Measurements from ENCODE around the gene ZNF423. TPM values are rescaled to one million over a fixed set of nuclear protein-coding genes. Genes with fewer than 3 reads are reported as not detected.

Gene ZNF423
- total and polyA plus RNA-seq, 2 experiments from 2014 or later = 0.43 to 0.49 TPM

DNA sequence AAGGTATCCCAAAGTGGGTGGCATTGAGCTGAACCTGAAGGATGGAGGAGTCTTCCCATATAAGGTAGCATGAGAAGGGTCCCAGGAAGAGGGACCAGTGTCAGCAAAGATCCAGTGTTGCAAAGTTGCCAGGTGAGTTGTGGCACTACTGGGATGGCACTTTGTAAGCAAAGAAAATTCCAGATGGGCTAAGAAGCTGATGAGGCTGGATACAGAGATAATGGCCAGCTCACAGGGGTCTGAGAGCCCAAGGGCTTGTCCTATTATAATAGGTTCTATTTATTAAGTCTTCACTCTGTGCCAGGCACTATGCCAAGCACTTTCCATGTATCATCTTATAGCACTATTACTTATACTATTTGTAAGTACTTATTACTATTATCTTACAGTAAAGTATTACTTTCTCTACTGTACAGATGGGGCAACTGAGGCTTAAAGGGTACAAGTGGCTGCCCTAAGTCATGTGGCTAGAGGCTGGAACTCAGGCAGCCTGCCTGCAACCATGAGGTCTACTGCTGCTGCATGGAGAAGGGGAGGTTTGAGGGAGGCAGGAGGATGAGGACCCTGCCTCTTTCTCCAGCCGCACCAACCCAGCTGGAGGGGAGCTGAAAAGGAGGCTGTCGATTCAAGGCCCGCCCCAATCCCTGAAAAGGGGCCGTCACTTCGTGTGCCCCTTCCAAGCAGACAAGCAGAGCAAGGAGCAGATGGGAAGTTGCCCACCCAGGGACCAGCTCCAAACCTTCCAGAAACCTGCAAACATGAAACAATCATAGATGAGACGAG lies 395.8 kb downstream of the ZNF423 start:
- Histone ChIP-seq H4K20me1 (ENCODE audit: insufficient read depth) (no peaks in the 10 kb centered on the region), H3K27me3 (replicated peaks; ENCODE audit: insufficient read depth) (peaks cover 5% of the 10 kb centered on the region), H3K4me3 (no peak overlapping the region), H3K36me3 (ENCODE audit: low read depth) (no peaks in the 10 kb centered on the region), H3K27ac (no peak overlapping the region), H3F3A (ENCODE audit: insufficient read depth) (no peaks in the 10 kb centered on the region), H3K4me2 (ENCODE audit: unreplicated experiment) (no peak overlapping the region), H3K4me1 (ENCODE audit: insufficient read depth) (no peaks in the 10 kb centered on the region), H3K9ac (no peak overlapping the region), H3K79me2 (ENCODE audit: insufficient read depth) (no peaks in the 10 kb centered on the region), H3K9me3 (ENCODE audit: low read depth) (no peaks in the 10 kb centered on the region), H3K9me2 (ENCODE audit: insufficient read depth) (no peaks in the 10 kb centered on the region), H2AFZ (no peak overlapping the region)
- DNase-seq = no peak
- no peak for TF ChIP-seq EZH2phosphoT487 (IDR thresholded peaks at IDR 0.05; ENCODE audit: insufficient read depth, low read depth)
- WGBS, 2 experiments (ENCODE audit: low coverage in 1 of 2, low lambda C conversion rate in 2 of 2, missing lambda C conversion rate in 2 of 2) = 27 to 35% methylated on average over 6 of the region's 6 CpGs
- in situ Hi-C loops (cut with MboI) = no loop called here

DNA sequence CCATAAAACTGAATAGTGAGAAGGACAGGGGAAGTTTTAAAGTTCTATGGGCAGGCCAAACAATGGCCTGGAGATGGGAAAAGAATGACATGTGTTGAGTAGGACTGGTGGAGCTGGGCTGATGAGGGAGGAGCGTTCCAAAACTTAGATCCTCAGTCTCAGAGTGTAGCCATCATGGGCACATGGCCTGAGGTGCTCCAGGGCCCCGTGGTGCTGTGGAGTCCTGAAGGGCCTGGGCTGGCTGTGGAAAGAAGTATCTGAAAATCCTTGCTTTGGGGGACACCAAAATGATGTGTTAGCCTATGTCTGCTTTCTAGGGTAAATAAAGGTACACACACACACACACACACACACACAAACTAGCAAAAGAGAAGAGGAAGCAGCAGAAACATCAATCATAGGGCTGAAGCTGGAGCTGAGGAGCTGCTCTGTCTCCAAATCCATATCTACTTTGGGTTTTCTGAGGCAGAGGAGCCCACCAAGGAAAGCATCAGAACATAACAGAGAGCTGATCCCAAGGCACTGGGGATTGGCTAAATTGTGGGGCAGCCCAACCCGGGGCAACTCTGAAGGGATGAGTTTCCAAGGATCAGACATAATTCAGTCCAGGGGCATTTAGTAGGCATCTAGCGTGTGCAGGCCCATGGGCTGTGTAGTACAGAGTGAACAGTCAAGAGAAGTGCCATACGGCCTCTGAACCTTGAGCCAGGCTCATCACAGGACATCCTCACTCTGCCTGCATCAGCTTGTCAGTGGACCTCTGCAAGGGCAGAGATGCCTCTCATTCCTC lies 397.1 kb downstream of the ZNF423 start:
- H3F3A ChIP-seq (ENCODE audit: insufficient read depth) = no peaks in the 10 kb centered on the region
- no peaks in the 10 kb centered on the region; the same call in none of the 2 replicates for H3K27me3 ChIP-seq (replicated peaks; ENCODE audit: insufficient read depth)
- no peak overlapping the region for H3K4me2 ChIP-seq (ENCODE audit: unreplicated experiment)
- in situ Hi-C loops (cut with MboI) = no loop called here
- H3K4me3 ChIP-seq = no peak overlapping the region
- H3K9me3 ChIP-seq (ENCODE audit: low read depth) = no peaks in the 10 kb centered on the region
- H4K20me1 ChIP-seq (ENCODE audit: insufficient read depth) = no peaks in the 10 kb centered on the region
- 31 to 32% methylated on average over 5 of the region's 5 CpGs for WGBS, 2 experiments (ENCODE audit: low coverage in 1 of 2, low lambda C conversion rate in 2 of 2, missing lambda C conversion rate in 2 of 2)
- no peak overlapping the region for H3K27ac ChIP-seq
- no peak overlapping the region for H3K9ac ChIP-seq
- H3K4me1 ChIP-seq (ENCODE audit: insufficient read depth) = no peaks in the 10 kb centered on the region
- no peaks in the 10 kb centered on the region for H3K79me2 ChIP-seq (ENCODE audit: insufficient read depth)
- no peak overlapping the region for H2AFZ ChIP-seq
- H3K9me2 ChIP-seq (ENCODE audit: insufficient read depth) = no peaks in the 10 kb centered on the region
- no peak for DNase-seq
- TF ChIP-seq EZH2 (IDR thresholded peaks at IDR 0.05; ENCODE audit: insufficient read depth, poor library complexity, severe bottlenecking) = no peak
- TF ChIP-seq EZH2phosphoT487 (IDR thresholded peaks at IDR 0.05; ENCODE audit: insufficient read depth, low read depth) = no peak
- H3K36me3 ChIP-seq (ENCODE audit: low read depth) = no peaks in the 10 kb centered on the region

DNA sequence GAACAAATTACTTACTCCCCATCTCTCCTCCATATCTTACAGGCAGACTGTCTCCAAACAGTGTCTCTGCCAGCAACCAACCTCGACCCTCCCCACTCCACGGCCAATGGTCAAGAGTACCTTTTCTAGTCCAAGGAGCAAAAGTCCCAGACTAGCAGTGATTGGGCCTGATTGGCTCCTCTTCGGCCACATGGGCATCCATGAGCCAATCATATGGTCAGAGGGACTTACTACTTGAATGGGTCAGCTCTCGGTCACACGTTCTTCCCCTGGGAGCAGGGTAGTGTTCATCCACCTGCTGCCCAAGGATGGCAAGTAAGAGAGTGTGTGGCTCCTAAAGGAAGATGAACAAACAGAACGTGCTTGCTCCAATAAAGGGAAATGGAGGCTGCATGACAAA lies 397.7 kb downstream of the ZNF423 start:
- Histone ChIP-seq H3K27me3 (replicated peaks; ENCODE audit: insufficient read depth) (no peaks in the 10 kb centered on the region; the same call in 1 of the 2 replicates), H3K4me2 (ENCODE audit: unreplicated experiment) (no peak overlapping the region), H2AFZ (no peak overlapping the region), H3K36me3 (ENCODE audit: low read depth) (no peaks in the 10 kb centered on the region), H3K4me3 (no peak overlapping the region), H4K20me1 (ENCODE audit: insufficient read depth) (no peaks in the 10 kb centered on the region), H3K9ac (no peak overlapping the region), H3K4me1 (ENCODE audit: insufficient read depth) (no peaks in the 10 kb centered on the region), H3K79me2 (ENCODE audit: insufficient read depth) (no peaks in the 10 kb centered on the region), H3K9me3 (ENCODE audit: low read depth) (no peaks in the 10 kb centered on the region), H3K9me2 (ENCODE audit: insufficient read depth) (no peaks in the 10 kb centered on the region), H3K27ac (no peak overlapping the region), H3F3A (ENCODE audit: insufficient read depth) (no peaks in the 10 kb centered on the region)
- DNase-seq = no peak
- in situ Hi-C loops (cut with MboI) = no loop called here
- TF ChIP-seq EZH2phosphoT487 (IDR thresholded peaks at IDR 0.05; ENCODE audit: insufficient read depth, low read depth) (no peak), EZH2 (IDR thresholded peaks at IDR 0.05; ENCODE audit: insufficient read depth, poor library complexity, severe bottlenecking) (no peak)
- 35 to 37% methylated on average over 6 of the region's 6 CpGs for WGBS, 2 experiments (ENCODE audit: low coverage in 1 of 2, low lambda C conversion rate in 2 of 2, missing lambda C conversion rate in 2 of 2)

DNA sequence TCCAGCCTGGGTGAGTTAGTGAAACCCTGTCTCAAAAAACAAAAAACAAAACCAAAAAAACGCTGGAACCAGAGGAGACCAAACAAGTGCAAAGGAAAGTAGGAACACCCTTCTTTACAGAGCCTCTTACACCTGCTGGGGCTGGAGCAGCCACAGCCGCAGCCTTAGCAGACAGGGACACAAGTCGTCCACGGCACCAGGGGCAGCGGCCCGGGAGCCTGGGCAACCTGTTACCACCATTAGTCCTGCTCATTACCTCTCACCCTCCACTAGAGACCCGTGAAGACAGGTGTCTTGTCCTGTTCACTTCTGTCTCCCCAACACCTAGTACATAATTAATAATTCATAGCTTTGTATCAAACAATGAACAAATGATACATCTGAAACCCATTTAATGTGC lies 398.7 kb downstream of the ZNF423 start:
- Histone ChIP-seq H3K4me3 (no peak overlapping the region), H3K27me3 (replicated peaks; ENCODE audit: insufficient read depth) (no peaks in the 10 kb centered on the region), H2AFZ (no peak overlapping the region), H3K9ac (no peak overlapping the region), H3K27ac (no peak overlapping the region), H3F3A (ENCODE audit: insufficient read depth) (no peaks in the 10 kb centered on the region), H3K4me1 (ENCODE audit: insufficient read depth) (no peaks in the 10 kb centered on the region), H4K20me1 (ENCODE audit: insufficient read depth) (no peaks in the 10 kb centered on the region), H3K9me3 (ENCODE audit: low read depth) (no peaks in the 10 kb centered on the region), H3K79me2 (ENCODE audit: insufficient read depth) (no peaks in the 10 kb centered on the region), H3K4me2 (ENCODE audit: unreplicated experiment) (no peak overlapping the region), H3K36me3 (ENCODE audit: low read depth) (no peaks in the 10 kb centered on the region), H3K9me2 (ENCODE audit: insufficient read depth) (no peaks in the 10 kb centered on the region)
- DNase-seq = no peak
- in situ Hi-C loops (cut with MboI) = no loop called here
- TF ChIP-seq EZH2 (IDR thresholded peaks at IDR 0.05; ENCODE audit: insufficient read depth, poor library complexity, severe bottlenecking) (no peak), EZH2phosphoT487 (IDR thresholded peaks at IDR 0.05; ENCODE audit: insufficient read depth, low read depth) (no peak)
- 31 to 41% methylated on average over 7 of the region's 7 CpGs for WGBS, 2 experiments (ENCODE audit: low coverage in 1 of 2, low lambda C conversion rate in 2 of 2, missing lambda C conversion rate in 2 of 2)

Measured in GM23248 (cell line).